HepG2 (cell line): Measurements from ENCODE around the gene PDP2. TPM values are rescaled to one million over a fixed set of nuclear protein-coding genes. Genes with fewer than 3 reads are reported as not detected.

Experiments used
- ARID2 ChIP-seq: sonication (generic); formaldehyde crosslinking; IDR thresholded peaks from 2 replicates; pipeline ENCODE4 v1.8.1; 2022; ENCODE audit warnings: mild to moderate bottlenecking, missing genetic modification reagents, borderline replicate concordance
- BCLAF1 ChIP-seq: fragments of 450-650 bp; IDR thresholded peaks from 2 replicates; pipeline ENCODE4 v1.6.1; 2017; ENCODE audit warnings: mild to moderate bottlenecking
- ETV5 ChIP-seq: IDR thresholded peaks from 2 replicates; pipeline ENCODE4 v1.6.1; 2018; ENCODE audit warnings: missing biosample characterization, missing genetic modification reagents, inconsistent platforms, borderline replicate concordance
- HINFP ChIP-seq: sonication (generic); formaldehyde crosslinking; IDR thresholded peaks from 2 replicates; pipeline ENCODE4 v1.4.0; 2020; ENCODE audit warnings: low read depth, mild to moderate bottlenecking, missing genetic modification reagents
- RFXAP ChIP-seq: sonication (generic); formaldehyde crosslinking; IDR thresholded peaks from 2 replicates; pipeline ENCODE4 v1.4.0; 2020; ENCODE audit warnings: missing genetic modification reagents, borderline replicate concordance
- SIN3B ChIP-seq: fragments of 150-350 bp; IDR thresholded peaks from 2 replicates; pipeline ENCODE4 v1.6.1; 2014; ENCODE audit warnings: low read length
- TP53 ChIP-seq: sonication (generic); formaldehyde crosslinking; conservative IDR thresholded peaks from 2 replicates; pipeline ENCODE4 v1.4.0; 2020; ENCODE audit warnings: missing genetic modification reagents
- ZBTB25 ChIP-seq: IDR thresholded peaks from 2 replicates; pipeline ENCODE4 v1.6.1; 2018; ENCODE audit warnings: missing genetic modification reagents
- ZFP36 ChIP-seq: fragments of 150-350 bp; IDR thresholded peaks from 2 replicates; pipeline ENCODE4 v1.6.1; 2018; ENCODE audit warnings: borderline replicate concordance, low read length, low read depth; ENCODE audit not compliant: partially characterized antibody
- ZNF12 ChIP-seq: sonication (generic); formaldehyde crosslinking; IDR thresholded peaks from 2 replicates; pipeline ENCODE4 v1.5.0; 2020; ENCODE audit warnings: missing genetic modification reagents
- ZNF674 ChIP-seq: sonication (generic); formaldehyde crosslinking; IDR thresholded peaks from 2 replicates; pipeline ENCODE4 v1.5.0; 2020; ENCODE audit warnings: low read depth, mild to moderate bottlenecking, missing genetic modification reagents
- ZNF737 ChIP-seq: sonication (generic); formaldehyde crosslinking; IDR thresholded peaks from 2 replicates; pipeline ENCODE4 v1.5.0; 2020; ENCODE audit warnings: missing genetic modification reagents, mild to moderate bottlenecking, borderline replicate concordance
- ZNF878 ChIP-seq: sonication (generic); formaldehyde crosslinking; IDR thresholded peaks from 2 replicates; pipeline ENCODE4 v1.8.1; 2023; ENCODE audit warnings: mild to moderate bottlenecking, missing genetic modification reagents, moderate library complexity
- polyA plus RNA-seq, 8 experiments: library from polyadenylated mRNA; depleted of rRNA in 3 of 8; stranded (reverse) in 7 of 8; unstranded in 1 of 8; fragments of >200 nt; fragmentation: Illumina TruSeq in 4 of 8; extraction: Trizol in 4 of 8; gene quantifications; 2 replicates each; pipeline versions ENCODE4 v1.2.1 to v1.2.3, GENCODE V29; 2011 to 2016; ENCODE audit warnings: low read depth in 4 of 8, missing spikeins in 1 of 8, mixed read lengths in 1 of 8; ENCODE audit not compliant: insufficient read depth in 1 of 8
- total RNA-seq, 5 experiments: library from RNA; depleted of rRNA; stranded (reverse); fragments of >200 nt; fragmentation: Illumina TruSeq; extraction: Trizol; gene quantifications; 2 replicates each; pipeline ENCODE4 v1.2.3, GENCODE V29; 2016; ENCODE audit warnings: low read depth in 1 of 5
- TF ChIP-seq, protein P1 (sequence below): IDR thresholded peaks from 2 replicates; pipeline ENCODE4 v1.6.1; 2018; ENCODE audit warnings: missing genetic modification reagents, mild to moderate bottlenecking, missing compliant biosample characterization
- TF ChIP-seq, protein P2 (sequence below): sonication (generic); formaldehyde crosslinking; IDR thresholded peaks from one replicate; pipeline ENCODE4 v1.5.1; 2020; ENCODE audit warnings: mild to moderate bottlenecking, missing genetic modification reagents; ENCODE audit errors: not compliant biosample characterization

PDP2 gene
- total and polyA plus RNA-seq, 2 of the 13 experiments (the other 11 are each of a cell fraction or from before 2014, with no cell fraction given), result 12.8 to 15.8 TPM

DNA sequence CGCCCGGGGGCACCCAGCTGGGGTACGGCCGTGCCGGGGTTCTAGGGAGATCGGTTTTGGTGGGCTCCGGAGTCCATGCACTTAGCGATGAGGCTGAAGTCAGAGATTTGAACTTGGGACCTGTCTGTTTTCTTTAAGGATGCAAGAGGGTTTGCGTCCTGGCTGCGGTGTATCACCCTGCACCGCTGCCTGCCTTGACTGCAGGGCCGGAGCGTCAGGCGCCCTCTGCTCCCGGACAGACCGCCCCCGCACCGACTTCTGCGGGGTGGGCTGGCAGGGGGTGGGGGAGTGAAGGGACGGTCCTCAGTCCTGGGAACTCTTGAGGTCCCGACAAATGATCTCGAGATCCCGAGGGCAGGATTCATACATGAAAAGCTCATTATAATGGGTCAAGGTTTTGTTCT lies 701 bp downstream of the PDP2 start (continued):
- TF ChIP-seq, protein P1, sequence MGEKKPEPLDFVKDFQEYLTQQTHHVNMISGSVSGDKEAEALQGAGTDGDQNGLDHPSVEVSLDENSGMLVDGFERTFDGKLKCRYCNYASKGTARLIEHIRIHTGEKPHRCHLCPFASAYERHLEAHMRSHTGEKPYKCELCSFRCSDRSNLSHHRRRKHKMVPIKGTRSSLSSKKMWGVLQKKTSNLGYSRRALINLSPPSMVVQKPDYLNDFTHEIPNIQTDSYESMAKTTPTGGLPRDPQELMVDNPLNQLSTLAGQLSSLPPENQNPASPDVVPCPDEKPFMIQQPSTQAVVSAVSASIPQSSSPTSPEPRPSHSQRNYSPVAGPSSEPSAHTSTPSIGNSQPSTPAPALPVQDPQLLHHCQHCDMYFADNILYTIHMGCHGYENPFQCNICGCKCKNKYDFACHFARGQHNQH (CRISPR knock-in tag), result no peak
- TF ChIP-seq BCLAF1 (no peak), ZNF878 (CRISPR knock-in tag) (no peak), ARID2 (CRISPR knock-in tag) (no peak), ZNF737 (CRISPR knock-in tag) (no peak), RFXAP (CRISPR knock-in tag) (peak; percentile 20; the same call in 1 of the 2 replicates), ZNF12 (no peak), TP53 (CRISPR knock-in tag) (no peak), ZBTB25 (CRISPR knock-in tag) (no peak), ZFP36 (no peak), SIN3B (no peak), ZNF674 (CRISPR knock-in tag) (no peak), ETV5 (CRISPR knock-in tag) (no peak), HINFP (CRISPR knock-in tag) (peak; percentile 8; the same call in 1 of the 2 replicates)
- TF ChIP-seq, protein P2, sequence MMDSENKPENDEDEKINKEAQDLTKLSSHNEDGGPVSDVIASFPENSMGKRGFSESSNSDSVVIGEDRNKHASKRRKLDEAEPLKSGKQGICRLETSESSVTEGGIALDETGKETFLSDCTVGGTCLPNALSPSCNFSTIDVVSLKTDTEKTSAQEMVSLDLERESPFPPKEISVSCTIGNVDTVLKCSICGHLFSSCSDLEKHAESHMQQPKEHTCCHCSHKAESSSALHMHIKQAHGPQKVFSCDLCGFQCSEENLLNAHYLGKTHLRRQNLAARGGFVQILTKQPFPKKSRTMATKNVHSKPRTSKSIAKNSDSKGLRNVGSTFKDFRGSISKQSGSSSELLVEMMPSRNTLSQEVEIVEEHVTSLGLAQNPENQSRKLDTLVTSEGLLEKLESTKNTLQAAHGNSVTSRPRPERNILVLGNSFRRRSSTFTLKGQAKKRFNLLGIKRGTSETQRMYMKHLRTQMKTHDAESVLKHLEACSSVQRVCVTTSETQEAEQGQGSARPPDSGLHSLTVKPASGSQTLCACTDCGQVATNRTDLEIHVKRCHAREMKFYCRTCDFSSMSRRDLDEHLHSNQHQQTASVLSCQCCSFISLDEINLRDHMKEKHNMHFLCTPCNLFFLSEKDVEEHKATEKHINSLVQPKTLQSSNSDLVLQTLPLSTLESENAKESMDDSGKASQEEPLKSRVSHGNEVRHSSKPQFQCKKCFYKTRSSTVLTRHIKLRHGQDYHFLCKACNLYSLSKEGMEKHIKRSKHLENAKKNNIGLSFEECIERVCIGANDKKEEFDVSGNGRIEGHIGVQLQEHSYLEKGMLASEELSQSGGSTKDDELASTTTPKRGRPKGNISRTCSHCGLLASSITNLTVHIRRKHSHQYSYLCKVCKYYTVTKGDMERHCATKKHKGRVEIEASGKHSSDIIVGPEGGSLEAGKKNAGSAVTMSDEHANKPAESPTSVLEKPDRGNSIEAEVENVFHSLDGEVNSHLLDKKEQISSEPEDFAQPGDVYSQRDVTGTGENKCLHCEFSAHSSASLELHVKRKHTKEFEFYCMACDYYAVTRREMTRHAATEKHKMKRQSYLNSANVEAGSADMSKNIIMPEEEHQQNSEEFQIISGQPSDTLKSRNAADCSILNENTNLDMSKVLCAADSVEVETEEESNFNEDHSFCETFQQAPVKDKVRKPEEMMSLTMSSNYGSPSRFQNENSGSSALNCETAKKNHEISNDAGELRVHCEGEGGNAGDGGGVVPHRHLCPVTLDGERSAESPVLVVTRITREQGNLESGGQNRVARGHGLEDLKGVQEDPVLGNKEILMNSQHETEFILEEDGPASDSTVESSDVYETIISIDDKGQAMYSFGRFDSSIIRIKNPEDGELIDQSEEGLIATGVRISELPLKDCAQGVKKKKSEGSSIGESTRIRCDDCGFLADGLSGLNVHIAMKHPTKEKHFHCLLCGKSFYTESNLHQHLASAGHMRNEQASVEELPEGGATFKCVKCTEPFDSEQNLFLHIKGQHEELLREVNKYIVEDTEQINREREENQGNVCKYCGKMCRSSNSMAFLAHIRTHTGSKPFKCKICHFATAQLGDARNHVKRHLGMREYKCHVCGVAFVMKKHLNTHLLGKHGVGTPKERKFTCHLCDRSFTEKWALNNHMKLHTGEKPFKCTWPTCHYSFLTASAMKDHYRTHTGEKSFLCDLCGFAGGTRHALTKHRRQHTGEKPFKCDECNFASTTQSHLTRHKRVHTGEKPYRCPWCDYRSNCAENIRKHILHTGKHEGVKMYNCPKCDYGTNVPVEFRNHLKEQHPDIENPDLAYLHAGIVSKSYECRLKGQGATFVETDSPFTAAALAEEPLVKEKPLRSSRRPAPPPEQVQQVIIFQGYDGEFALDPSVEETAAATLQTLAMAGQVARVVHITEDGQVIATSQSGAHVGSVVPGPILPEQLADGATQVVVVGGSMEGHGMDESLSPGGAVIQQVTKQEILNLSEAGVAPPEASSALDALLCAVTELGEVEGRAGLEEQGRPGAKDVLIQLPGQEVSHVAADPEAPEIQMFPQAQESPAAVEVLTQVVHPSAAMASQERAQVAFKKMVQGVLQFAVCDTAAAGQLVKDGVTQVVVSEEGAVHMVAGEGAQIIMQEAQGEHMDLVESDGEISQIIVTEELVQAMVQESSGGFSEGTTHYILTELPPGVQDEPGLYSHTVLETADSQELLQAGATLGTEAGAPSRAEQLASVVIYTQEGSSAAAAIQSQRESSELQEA (CRISPR knock-in tag), result no peak
